Activated naive CD4-positive, alpha-beta T cell (primary cell): ENCODE measurements around the gene HCFC1.
A peak's percentile ranks its signal among the peaks of the same experiment; 100 is the strongest.
"Not testable (repeated sequence)": the region's sequence is repeated elsewhere in the genome, so short reads cannot be mapped to it uniquely, and the experiment has no call there.

Experiments used
- DNase-seq, 4 experiments: peaks; one replicate each; lab custom pipeline; 2025; lab: John Stamatoyannopoulos, UW

The HCFC1 gene

GRCh38 chrX:154008521-154008920, 36.9 kb upstream of the HCFC1 start:
- no peak for DNase-seq

GRCh38 chrX:154006947-154007346, 35.3 kb upstream of the HCFC1 start:
- DNase-seq, result no peak

- no peak for DNase-seq
These were observed 32.7 kb upstream of the HCFC1 start for GRCh38 chrX:154004315-154004714.

GRCh38 chrX:154002215-154002719, 30.6 kb upstream of the HCFC1 start:
- no peak for DNase-seq

DNA sequence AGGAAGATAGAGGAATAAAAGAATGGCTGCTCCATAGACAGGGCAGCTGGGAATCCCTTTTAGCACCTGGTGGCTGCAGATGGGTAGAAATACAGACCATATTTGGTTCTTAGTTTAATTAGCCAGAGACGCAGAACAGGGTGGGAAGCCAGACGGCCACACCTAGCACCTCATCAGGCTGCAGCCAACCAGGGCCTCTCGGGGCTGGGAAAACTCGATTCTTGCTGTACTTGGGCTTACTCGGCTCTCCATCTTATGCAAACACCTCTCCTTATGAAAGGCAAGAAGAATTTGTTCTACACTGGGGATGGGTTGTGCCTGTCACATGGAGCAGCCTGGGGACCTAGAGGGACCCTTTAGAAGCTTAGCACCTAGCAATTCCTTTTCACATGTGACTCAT, 28.4 kb upstream of the HCFC1 start:
- DNase-seq, result no peak

GRCh38 chrX:153999359-154000037, 27.9 kb upstream of the HCFC1 start:
- DNase-seq, result no peak

- no peak for DNase-seq
These were observed 23.9 kb upstream of the HCFC1 start for GRCh38 chrX:153995504-153995903.

GRCh38 chrX:153994398-153994797, 22.8 kb upstream of the HCFC1 start:
- not testable (repeated sequence) for DNase-seq

GRCh38 chrX:153993978-153994377, 22.4 kb upstream of the HCFC1 start:
- DNase-seq, result no peak

GRCh38 chrX:153993079-153993478, 21.5 kb upstream of the HCFC1 start:
- no peak for DNase-seq

DNA sequence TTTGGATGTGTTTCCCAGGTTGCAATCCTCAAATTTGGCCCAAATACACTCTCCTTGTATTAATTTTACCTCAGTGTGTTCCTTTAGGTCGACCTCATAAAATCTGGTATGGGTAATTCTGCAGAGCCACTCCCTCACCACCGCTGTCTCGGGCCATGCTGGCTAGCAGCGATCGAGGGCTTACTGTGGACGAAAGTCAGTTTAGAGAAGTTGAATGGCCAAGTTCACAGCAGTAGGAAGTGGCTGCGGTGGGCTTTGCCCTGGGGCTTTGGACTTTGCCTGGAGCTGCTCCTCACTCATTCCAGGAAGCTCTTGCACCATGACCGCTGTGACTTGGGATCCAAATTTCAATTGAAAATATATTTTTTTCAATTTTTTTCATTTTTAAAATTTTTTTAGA, 20.6 kb upstream of the HCFC1 start:
- DNase-seq, result no peak

GRCh38 chrX:153991013-153991580, 19.5 kb upstream of the HCFC1 start:
- DNase-seq, result no peak

DNA sequence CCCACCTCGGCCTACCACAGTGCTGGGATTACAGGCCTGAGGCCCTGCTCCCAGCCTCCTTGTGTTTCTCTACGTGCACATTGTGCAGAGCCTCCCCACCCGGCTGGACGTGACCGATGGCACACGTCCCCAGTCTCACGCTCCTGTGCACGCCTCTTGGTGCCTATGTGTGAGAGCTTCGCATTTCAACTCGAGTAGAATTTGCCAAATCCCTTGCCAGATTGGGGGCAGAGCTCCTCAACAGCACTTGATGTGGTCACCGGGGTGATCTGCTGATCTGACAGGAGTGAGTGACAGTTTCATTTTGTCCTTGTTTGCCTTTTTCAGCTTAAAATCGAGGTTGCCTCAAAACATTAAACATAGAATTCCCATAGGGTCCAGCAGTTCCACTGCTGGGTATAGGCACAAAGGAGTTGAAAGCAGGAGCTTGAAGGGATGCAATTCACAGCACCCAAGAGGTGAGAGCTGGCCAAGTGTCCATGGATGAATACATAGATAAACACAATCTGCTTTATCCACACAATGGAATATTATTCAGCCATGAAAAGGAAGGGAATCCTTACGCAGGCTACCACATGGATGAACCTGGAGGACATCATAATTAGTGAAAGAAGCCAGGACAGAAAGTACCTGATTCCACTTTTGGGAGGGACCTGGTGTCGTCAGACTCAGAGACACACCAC, 18.5 kb upstream of the HCFC1 start:
- no peak for DNase-seq

DNA sequence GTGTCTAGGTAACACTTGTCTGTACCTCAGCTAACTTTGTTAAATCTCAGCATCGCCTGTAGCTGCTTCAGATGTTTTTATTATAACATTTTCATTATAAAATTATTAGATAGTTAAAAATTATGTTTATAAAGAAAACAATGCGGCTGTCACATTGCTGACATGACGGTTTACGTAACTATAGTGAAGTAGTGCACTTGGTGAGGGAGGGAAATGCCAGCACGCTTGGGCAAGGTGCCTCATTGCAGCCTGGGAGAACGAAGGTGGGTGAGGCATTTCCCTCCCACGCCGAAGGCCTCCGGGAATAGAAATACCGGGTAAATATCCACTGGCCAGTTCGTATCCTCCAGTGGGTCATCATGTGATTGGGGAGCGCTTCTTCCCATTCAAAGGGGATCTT, 16.9 kb upstream of the HCFC1 start:
- DNase-seq, result no peak

- no peak for DNase-seq
These were observed 12.9 kb upstream of the HCFC1 start for GRCh38 chrX:153984351-153985178.

DNA sequence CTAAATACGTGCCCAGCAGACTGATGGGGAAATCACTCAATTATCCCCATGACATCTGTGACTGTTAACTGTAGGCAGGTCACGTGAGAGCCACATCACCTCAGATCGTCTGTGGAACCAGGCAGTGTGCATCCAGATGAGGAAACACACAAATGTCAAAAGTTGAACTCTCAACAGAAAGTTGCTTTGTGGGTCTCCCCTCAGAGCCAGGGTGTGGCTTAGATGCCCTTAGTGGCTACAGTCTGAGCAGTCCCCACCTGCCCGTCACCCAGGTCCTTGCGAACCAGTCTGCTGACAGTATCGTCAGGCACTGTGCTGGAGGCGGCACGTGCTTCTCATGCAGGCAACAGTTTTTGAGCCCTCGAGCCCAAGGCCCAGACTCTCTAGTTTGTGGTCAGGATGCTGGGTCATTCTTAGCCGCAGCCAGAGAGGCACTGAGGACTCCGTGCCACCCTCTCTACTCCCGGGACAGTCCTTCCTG, 11.7 kb upstream of the HCFC1 start:
- DNase-seq, result no peak

GRCh38 chrX:153981771-153982533, 10.3 kb upstream of the HCFC1 start:
- DNase-seq, result peak in 1 of 4 experiments; percentile 46

DNA sequence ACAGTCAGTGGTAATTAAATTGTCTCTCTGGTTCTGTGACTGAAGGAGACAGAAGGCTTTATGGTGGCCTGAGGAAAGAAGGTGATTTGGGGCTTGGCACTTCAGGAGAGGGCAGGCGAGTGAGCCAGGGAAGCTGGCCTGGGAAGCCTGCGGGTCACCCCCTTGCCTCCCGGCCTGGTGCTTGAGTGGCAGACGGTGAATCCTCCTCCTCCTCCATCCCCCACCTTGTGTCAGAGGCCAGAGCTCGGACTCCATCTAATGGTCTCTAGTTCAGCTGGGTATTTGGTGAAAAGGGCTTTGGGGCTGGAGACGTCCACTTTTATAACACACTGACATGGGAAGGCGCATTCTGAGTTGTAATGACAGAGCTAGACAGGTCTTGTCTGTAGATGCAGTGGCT, 9.6 kb upstream of the HCFC1 start:
- DNase-seq, result no peak

- DNase-seq, result not testable (repeated sequence)
These were observed 8.8 kb upstream of the HCFC1 start for GRCh38 chrX:153980394-153980793.

- no peak for DNase-seq
These were observed 3.2 kb upstream of the HCFC1 start for GRCh38 chrX:153974726-153975286.
